Hepatocyte (in vitro differentiated cells): Measurements from ENCODE around the gene CXCL8.

Source experiments
- EZH2 ChIP-seq: fragments of 200-600 bp; sonication (generic); IDR thresholded peaks from 2 replicates; pipeline ENCODE4 v1.6.1; 2016; ENCODE audit warnings: antibody characterized with exemption, mild to moderate bottlenecking, borderline replicate concordance
- TF ChIP-seq, protein P1 (sequence below): fragments of 200-600 bp; sonication (generic); IDR thresholded peaks from 2 replicates; pipeline ENCODE4 v1.5.1; 2016; ENCODE audit warnings: antibody characterized with exemption, mild to moderate bottlenecking; ENCODE audit not compliant: poor library complexity

DNA sequence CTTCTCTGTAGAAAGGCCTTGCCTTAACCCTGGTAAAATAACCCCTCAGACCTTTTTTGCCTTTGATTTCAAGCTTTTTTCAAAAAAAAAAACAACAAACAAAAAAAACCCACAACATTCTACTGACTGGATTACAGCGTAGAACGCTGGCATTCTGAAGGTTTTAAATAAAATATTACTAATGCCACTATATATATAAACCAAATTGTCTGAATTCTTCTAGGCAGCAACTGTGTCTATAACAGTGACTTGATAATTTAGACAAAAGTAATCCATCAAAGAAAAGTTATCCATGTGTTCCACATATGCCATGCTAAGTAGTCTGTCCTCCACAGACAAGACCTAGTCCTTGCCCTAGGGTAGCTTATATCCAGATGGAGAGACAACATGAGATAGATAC is 33.6 kb upstream of the CXCL8 start:
- TF ChIP-seq, protein P1, sequence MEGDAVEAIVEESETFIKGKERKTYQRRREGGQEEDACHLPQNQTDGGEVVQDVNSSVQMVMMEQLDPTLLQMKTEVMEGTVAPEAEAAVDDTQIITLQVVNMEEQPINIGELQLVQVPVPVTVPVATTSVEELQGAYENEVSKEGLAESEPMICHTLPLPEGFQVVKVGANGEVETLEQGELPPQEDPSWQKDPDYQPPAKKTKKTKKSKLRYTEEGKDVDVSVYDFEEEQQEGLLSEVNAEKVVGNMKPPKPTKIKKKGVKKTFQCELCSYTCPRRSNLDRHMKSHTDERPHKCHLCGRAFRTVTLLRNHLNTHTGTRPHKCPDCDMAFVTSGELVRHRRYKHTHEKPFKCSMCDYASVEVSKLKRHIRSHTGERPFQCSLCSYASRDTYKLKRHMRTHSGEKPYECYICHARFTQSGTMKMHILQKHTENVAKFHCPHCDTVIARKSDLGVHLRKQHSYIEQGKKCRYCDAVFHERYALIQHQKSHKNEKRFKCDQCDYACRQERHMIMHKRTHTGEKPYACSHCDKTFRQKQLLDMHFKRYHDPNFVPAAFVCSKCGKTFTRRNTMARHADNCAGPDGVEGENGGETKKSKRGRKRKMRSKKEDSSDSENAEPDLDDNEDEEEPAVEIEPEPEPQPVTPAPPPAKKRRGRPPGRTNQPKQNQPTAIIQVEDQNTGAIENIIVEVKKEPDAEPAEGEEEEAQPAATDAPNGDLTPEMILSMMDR, result no peak
- no peak for TF ChIP-seq EZH2
